ENCODE data around the gene PAX5. TPM values are rescaled to one million over a fixed set of nuclear protein-coding genes. Genes with fewer than 3 reads are reported as not detected.

The PAX5 gene
- polyA plus RNA-seq, 1 of the 3 experiments (the other 2 are of a cell fraction), result 0.05 TPM

DNA sequence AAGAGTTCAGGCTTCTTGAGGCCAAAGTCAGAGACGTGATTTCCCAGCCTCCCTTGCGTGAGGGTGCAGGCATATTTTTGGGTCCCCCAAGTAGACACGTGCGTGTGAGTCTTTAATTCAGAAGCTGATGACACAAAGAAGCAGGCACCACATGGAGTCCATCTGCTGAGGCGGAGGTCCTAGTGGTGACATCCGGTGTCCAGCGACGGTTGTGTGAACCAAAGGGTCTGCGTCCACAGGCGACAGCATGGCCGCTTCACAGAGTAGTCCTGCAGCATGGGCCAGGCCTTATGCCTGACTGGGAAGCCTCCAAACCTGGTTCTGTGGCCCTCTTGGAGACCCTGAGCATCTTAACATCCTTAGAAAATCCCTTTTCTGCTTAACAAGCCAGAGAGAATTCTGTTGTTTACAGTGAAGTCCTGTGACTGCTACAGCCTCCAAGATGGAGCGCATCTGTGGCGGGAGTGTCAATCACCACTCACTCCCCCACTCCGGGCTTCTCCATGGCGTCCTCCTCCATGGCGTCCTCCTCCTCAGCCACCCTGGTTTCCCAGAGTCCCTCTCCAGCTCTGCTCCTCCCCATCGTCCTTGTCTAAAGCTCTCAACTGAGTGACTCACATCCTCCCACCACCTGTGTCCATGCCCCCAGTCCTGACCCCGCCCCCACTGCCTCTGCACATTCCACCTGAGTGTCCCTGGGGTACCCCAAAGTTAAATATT, 133.8 kb downstream of the PAX5 start:
- Histone ChIP-seq H4K20me1 (ENCODE audit: insufficient read depth) (no peaks in the 10 kb centered on the region), H3K4me1 (ENCODE audit: control insufficient read depth in 1 of 2, insufficient read depth in 2 of 2, low read depth in 1 of 2, low read length in 1 of 2) (peaks cover 3 to 10% of the 10 kb centered on the region in 2 experiments; a peak in 1 of 4 replicates), H3K9ac (no peak overlapping the region), H3F3A (replicated peaks; ENCODE audit: insufficient read depth) (no peaks in the 10 kb centered on the region), H2AFZ (ENCODE audit: low read depth) (no peak overlapping the region), H3K9me2 (no peaks in the 10 kb centered on the region), H3K79me2 (ENCODE audit: insufficient read depth) (no peaks in the 10 kb centered on the region), H3K36me3 (replicated peaks in 1 of 2; ENCODE audit: control insufficient read depth in 1 of 2, insufficient read depth in 2 of 2, low read length in 1 of 2) (no peaks in the 10 kb centered on the region), H3K27ac (ENCODE audit: low read depth in 2 of 2, low read length in 1 of 2) (no peak overlapping the region), H3K27me3 (ENCODE audit: insufficient read depth) (peaks cover 31% of the 10 kb centered on the region; the same call in 1 of the 2 replicates), H3K4me2 (no peak overlapping the region), H3K4me3 (ENCODE audit: low read depth in 2 of 2, low read length in 1 of 2) (no peak overlapping the region), H3K9me3 (no peaks in the 10 kb centered on the region)
- no peak for TF ChIP-seq NFIC (IDR thresholded peaks at IDR 0.05; ENCODE audit: borderline replicate concordance)
- TF ChIP-seq CTCF (IDR thresholded peaks at IDR 0.05), result no peak
- CTCF ChIA-PET, result interaction anchor here (1.3 to 3.0 kb wide), 2 partner anchors 11 to 27 kb away, joined by 4 to 6 read pairs; no protein-coding TSS in a partner anchor
- POLR2A ChIA-PET, result no interaction called here
- DNase-seq, result no peak
- 84% methylated on average over 18 of the region's 18 CpGs for WGBS (ENCODE audit: low lambda C conversion rate)

GRCh38 chr9:36899406-36899805, 134.7 kb downstream of the PAX5 start:
- no peaks in the 10 kb centered on the region for H4K20me1 ChIP-seq (ENCODE audit: insufficient read depth)
- no peak overlapping the region for H3K9ac ChIP-seq
- no peaks in the 10 kb centered on the region for H3K9me2 ChIP-seq
- H3K27me3 ChIP-seq (ENCODE audit: insufficient read depth), result peaks cover 35% of the 10 kb centered on the region; the same call in 1 of the 2 replicates
- POLR2A ChIA-PET, result no interaction called here
- peaks cover 3 to 10% of the 10 kb centered on the region in 2 experiments; a peak in 1 of 4 replicates for H3K4me1 ChIP-seq (ENCODE audit: control insufficient read depth in 1 of 2, insufficient read depth in 2 of 2, low read depth in 1 of 2, low read length in 1 of 2)
- H2AFZ ChIP-seq (ENCODE audit: low read depth), result no peak overlapping the region
- no peak overlapping the region for H3K4me2 ChIP-seq
- H3K27ac ChIP-seq (ENCODE audit: low read depth in 2 of 2, low read length in 1 of 2), result no peak overlapping the region
- TF ChIP-seq ELF1 (IDR thresholded peaks at IDR 0.05) (no peak), EP300 (IDR thresholded peaks at IDR 0.05; ENCODE audit: borderline replicate concordance in 1 of 2, low read depth in 1 of 2, low read length in 1 of 2) (no peak), SIN3A (IDR thresholded peaks at IDR 0.05; ENCODE audit: borderline replicate concordance, low read depth, low read length) (no peak), RAD21 (IDR thresholded peaks at IDR 0.05; ENCODE audit: low read length) (no peak), YY1 (IDR thresholded peaks at IDR 0.05; ENCODE audit: low read depth) (no peak)
- TF ChIP-seq, protein P1, sequence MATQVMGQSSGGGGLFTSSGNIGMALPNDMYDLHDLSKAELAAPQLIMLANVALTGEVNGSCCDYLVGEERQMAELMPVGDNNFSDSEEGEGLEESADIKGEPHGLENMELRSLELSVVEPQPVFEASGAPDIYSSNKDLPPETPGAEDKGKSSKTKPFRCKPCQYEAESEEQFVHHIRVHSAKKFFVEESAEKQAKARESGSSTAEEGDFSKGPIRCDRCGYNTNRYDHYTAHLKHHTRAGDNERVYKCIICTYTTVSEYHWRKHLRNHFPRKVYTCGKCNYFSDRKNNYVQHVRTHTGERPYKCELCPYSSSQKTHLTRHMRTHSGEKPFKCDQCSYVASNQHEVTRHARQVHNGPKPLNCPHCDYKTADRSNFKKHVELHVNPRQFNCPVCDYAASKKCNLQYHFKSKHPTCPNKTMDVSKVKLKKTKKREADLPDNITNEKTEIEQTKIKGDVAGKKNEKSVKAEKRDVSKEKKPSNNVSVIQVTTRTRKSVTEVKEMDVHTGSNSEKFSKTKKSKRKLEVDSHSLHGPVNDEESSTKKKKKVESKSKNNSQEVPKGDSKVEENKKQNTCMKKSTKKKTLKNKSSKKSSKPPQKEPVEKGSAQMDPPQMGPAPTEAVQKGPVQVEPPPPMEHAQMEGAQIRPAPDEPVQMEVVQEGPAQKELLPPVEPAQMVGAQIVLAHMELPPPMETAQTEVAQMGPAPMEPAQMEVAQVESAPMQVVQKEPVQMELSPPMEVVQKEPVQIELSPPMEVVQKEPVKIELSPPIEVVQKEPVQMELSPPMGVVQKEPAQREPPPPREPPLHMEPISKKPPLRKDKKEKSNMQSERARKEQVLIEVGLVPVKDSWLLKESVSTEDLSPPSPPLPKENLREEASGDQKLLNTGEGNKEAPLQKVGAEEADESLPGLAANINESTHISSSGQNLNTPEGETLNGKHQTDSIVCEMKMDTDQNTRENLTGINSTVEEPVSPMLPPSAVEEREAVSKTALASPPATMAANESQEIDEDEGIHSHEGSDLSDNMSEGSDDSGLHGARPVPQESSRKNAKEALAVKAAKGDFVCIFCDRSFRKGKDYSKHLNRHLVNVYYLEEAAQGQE (IDR thresholded peaks at IDR 0.05; ENCODE audit: low read depth, low read length), result no peak
- 76% methylated on average over 4 of the region's 4 CpGs for WGBS (ENCODE audit: low lambda C conversion rate)
- H3K9me3 ChIP-seq, result no peaks in the 10 kb centered on the region
- no peak for DNase-seq
- H3K36me3 ChIP-seq (replicated peaks in 1 of 2; ENCODE audit: control insufficient read depth in 1 of 2, insufficient read depth in 2 of 2, low read length in 1 of 2), result no peaks in the 10 kb centered on the region
- H3K79me2 ChIP-seq (ENCODE audit: insufficient read depth), result no peaks in the 10 kb centered on the region
- H3K4me3 ChIP-seq (ENCODE audit: low read depth in 2 of 2, low read length in 1 of 2), result no peak overlapping the region
- H3F3A ChIP-seq (replicated peaks; ENCODE audit: insufficient read depth), result no peaks in the 10 kb centered on the region
- CTCF ChIA-PET, result interaction anchor here (1.0 to 3.0 kb wide), 4 partner anchors 12 to 26 kb away, joined by 3 to 6 read pairs (median 4); no protein-coding TSS in a partner anchor
